Stimulated activated effector memory CD8-positive, alpha-beta T cell treated with anti-CD3 and anti-CD28 coated beads, Interleukin-12 subunit alpha, Interleukin-12 subunit beta, amount 100 ng/mL, for 72 hours (primary cell): ENCODE results near the gene SETBP1.
A peak's percentile ranks its signal among the peaks of the same experiment; 100 is the strongest.
"Not testable (repeated sequence)": the region's sequence is repeated elsewhere in the genome, so short reads cannot be mapped to it uniquely, and the experiment has no call there.

Source experiments
- ATAC-seq: fragments of 150-1000 bp; cut with Tn5 transposase; 2 replicates; pipeline ENCODE4 v1.10.0; 2021
- DNase-seq, 2 donors: peaks; one replicate each; pipeline ENCODE4 v3.0.0; 2021 to 2022; ENCODE audit warnings: low spot score in 2 of 2
- H3K27ac Mint-ChIP-seq: one replicate; pipeline ENCODE4 v1.8.0; 2022; ENCODE audit warnings: mild to moderate bottlenecking, mixed read lengths
- H3K36me3 Mint-ChIP-seq: one replicate; pipeline ENCODE4 v1.8.0; 2022; ENCODE audit warnings: mild to moderate bottlenecking, mixed read lengths
- H3K4me1 Mint-ChIP-seq: one replicate; pipeline ENCODE4 v1.8.0; 2022; ENCODE audit warnings: mixed read lengths
- H3K4me3 Mint-ChIP-seq: one replicate; pipeline ENCODE4 v1.8.0; 2022; ENCODE audit warnings: mild to moderate bottlenecking, mixed read lengths
- H3K9me3 Mint-ChIP-seq: one replicate; pipeline ENCODE4 v1.8.0; 2022; ENCODE audit warnings: mixed read lengths

SETBP1 gene

DNA sequence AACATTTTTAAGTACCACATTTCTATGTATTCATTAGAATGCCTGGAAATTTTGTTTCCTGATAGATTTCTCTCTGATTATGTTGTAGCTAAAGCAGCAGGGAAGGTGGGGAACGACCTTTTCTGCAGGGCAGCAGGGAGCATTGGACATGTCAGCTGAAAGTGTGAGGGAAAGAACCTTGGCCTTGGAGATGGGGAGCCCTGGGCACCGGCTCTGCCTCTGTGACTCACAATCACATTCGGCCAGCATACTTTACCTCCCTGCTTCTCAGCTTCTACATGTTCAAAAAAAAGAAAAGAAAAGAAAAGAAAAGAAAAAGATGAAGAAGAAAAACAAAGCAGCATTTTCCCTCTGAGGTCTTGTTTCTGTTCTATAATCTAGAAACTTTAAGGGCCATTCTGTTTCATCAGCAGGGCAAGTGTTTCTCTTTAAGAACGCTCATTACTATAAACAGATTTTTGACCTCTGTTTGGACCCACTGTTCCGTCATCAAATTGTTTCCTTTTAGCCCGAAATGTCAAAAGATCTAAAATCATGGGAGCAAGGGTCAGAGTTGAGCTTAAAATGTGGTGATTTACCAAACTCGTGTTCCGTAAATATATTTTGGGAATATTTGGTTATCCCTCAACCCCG is 27.9 kb downstream of the SETBP1 start:
- H3K27ac Mint-ChIP-seq: peak overlapping the region; percentile 81
- DNase-seq: no peak
- no peak overlapping the region for H3K4me3 Mint-ChIP-seq
- peaks cover 56% of the 10 kb centered on the region for H3K4me1 Mint-ChIP-seq
- ATAC-seq: no peak
- peaks cover 64% of the 10 kb centered on the region for H3K36me3 Mint-ChIP-seq
- H3K9me3 Mint-ChIP-seq: no peaks in the 10 kb centered on the region

DNA sequence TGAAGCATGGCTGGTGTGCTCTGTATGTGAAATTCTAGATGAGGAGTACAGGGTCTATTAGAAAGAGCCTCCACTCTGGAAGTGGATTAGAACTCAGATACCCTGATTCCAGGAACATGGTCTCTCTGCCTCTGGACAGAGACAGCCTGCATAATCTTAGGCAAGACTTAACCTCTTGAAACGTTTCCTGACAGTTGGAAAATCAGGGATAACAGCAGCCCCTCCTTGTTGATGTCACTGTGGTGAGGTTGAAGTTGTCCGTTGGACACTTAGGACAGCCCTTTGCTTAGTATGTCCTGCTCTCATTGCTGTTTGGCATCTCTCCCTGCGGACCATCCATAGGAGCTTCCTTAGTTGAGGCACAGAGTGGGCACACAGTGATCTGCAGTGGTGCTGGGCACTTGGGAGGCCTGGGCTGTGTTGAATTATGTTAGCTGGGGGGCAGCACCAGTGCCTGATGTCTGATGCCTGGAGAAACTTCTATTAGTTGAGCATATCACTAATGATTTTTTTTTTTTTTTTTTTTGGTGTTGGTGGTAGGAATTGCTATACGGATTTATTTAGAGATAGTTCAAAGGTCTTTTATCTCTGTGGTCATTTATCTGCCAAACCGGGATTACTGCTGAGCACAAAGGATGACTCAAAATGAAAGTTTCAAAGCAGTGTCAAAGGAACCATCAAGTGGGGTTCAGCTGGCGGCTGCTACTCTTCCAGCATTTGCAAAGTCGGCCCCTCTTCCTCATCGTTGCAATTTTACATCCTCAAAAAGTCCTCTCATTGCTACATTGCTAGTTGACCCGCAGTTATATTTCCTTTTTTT is 28.8 kb downstream of the SETBP1 start:
- peak; percentile 74 for ATAC-seq
- H3K36me3 Mint-ChIP-seq: peaks cover 63% of the 10 kb centered on the region
- no peaks in the 10 kb centered on the region for H3K9me3 Mint-ChIP-seq
- H3K27ac Mint-ChIP-seq: peak overlapping the region; percentile 81
- peaks cover 50% of the 10 kb centered on the region for H3K4me1 Mint-ChIP-seq
- peak overlapping the region; percentile 25 for H3K4me3 Mint-ChIP-seq
- no peak for DNase-seq

DNA sequence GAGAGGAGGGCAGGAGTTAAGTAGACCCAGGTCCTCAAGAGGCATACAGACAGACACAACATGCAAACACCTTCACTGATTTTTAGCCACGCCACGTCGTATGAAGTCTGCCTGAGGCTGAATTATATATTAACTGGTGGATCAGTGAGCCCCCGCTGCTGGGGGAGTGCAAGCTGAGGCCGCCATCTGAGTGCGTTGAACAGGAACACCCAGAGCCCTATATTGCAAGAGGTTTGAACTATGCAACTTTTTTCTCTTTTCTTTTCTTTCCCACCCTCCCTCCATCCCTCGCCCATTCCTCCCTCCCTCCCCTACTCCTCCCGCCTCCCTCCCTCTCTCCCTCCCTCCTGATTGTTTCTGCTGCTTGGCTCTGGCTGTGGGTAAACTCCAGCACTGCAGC is 30.2 kb downstream of the SETBP1 start:
- Mint-ChIP-seq H3K36me3 (peaks cover 55% of the 10 kb centered on the region), H3K9me3 (no peaks in the 10 kb centered on the region), H3K27ac (no peak overlapping the region), H3K4me1 (peaks cover 61% of the 10 kb centered on the region), H3K4me3 (no peak overlapping the region)
- DNase-seq: no peak
- no peak for ATAC-seq

DNA sequence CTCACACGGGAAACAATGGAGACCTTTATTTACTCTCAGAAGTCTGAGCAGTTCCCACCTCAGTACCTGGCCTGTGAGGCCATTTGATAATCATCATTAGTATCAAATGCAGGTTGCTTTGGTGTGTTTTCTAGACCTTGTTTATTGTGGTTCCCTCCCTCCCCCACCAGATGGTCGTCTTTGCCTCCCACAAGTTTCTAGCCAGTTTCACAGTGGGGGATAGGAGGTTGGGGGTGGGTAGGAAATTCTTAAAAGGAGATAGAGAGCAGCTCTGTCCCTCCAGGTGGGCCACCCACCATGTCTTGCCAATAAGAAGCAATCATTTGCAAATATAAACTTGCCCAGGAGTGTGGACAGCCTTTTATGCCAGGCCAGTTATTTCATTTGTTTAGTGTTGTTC is 31.3 kb downstream of the SETBP1 start:
- no peak for DNase-seq
- Mint-ChIP-seq H3K27ac (peak overlapping the region; percentile 20), H3K4me3 (no peak overlapping the region), H3K36me3 (peaks cover 53% of the 10 kb centered on the region), H3K4me1 (peaks cover 72% of the 10 kb centered on the region), H3K9me3 (no peaks in the 10 kb centered on the region)
- no peak for ATAC-seq

DNA sequence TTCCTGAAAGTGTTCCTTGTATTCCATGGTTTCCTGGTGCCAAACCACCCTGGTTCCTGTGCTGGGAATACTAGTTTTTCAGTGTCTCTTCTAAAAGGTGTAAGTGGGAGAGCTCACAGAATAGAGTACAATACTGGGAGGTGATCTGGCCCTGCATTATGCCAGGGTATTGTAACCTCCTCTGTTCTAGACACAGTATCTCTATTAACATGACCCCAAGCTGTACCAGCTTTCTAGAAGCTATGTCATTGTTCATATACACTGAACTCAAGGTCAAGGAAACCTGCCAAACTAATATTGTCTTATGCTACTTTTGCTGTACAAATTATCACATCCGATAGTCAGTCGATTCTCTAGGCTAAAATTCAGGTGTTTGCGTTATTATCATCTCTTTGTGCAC is 32.7 kb downstream of the SETBP1 start:
- H3K4me3 Mint-ChIP-seq: no peak overlapping the region
- H3K27ac Mint-ChIP-seq: no peak overlapping the region
- H3K36me3 Mint-ChIP-seq: peaks cover 55% of the 10 kb centered on the region
- H3K9me3 Mint-ChIP-seq: no peaks in the 10 kb centered on the region
- H3K4me1 Mint-ChIP-seq: peaks cover 75% of the 10 kb centered on the region
- ATAC-seq: no peak
- no peak for DNase-seq

DNA sequence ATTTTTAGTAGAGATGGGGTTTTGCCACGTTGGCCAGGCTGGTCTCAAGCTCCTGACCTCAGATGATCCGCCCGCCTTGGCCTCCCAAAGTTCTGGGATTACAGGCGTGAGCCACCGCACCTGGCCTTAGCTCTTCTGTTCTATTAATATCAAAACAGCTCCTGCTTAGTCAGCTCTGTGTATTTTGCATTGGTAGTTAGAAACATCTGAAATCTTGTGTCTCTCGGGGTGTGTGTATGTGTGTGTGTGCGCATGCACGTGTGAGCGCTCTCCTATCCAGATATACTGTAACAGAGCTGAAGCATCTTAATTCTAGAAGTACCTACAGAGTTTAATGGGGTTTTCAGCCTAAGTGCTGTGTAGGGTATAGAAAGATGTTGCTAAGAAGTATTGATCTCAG is 33.7 kb downstream of the SETBP1 start:
- Mint-ChIP-seq H3K9me3 (no peaks in the 10 kb centered on the region), H3K27ac (no peak overlapping the region), H3K4me1 (peaks cover 73% of the 10 kb centered on the region), H3K4me3 (no peak overlapping the region), H3K36me3 (peaks cover 55% of the 10 kb centered on the region)
- ATAC-seq (no peak), DNase-seq (no peak)

DNA sequence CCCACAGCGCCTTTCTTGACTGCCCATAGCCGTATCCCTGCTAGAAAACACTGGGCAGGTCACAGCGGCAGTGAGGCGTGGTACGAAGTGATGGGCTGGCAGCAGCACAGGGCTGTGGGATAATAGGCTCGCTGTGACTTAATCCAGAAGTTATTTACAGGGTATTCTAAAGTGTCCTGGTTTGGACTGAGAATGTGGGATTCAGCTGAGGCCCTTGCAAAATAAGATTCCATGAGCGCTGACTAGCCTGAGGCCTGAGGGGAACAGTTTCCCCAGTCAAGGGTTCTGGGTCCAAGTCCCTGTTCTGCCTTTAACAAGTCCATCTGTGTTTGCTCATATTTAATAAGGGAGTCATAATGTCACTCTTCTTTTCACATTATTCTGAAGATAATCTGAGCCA is 34.6 kb downstream of the SETBP1 start:
- no peak overlapping the region for H3K4me3 Mint-ChIP-seq
- peaks cover 49% of the 10 kb centered on the region for H3K36me3 Mint-ChIP-seq
- DNase-seq (no peak), ATAC-seq (no peak)
- H3K9me3 Mint-ChIP-seq: no peaks in the 10 kb centered on the region
- H3K4me1 Mint-ChIP-seq: peaks cover 67% of the 10 kb centered on the region
- peak overlapping the region; percentile 62 for H3K27ac Mint-ChIP-seq

DNA sequence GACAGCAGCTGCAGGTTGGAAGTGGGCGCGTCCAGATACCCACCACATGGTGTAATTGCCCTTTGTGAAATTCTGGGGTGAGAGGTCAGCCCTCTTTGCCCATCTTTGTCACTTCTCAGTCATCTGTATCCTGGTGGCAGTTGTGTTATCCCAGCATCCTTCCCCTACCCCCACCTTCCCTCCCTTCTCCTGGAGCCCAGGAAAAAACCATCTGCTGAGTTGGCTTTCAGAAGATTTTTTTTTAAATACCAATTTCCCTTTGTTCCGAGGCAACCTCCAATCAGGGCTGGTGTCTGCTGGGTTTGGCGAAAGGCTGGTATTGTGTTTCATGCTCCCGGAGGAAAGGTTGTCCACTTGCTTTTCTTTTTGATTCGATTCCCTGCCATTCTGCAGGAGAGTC is 35.2 kb downstream of the SETBP1 start:
- ATAC-seq: no peak
- DNase-seq: no peak
- peaks cover 72% of the 10 kb centered on the region for H3K4me1 Mint-ChIP-seq
- H3K4me3 Mint-ChIP-seq: no peak overlapping the region
- H3K9me3 Mint-ChIP-seq: no peaks in the 10 kb centered on the region
- H3K27ac Mint-ChIP-seq: peak overlapping the region; percentile 62
- H3K36me3 Mint-ChIP-seq: peaks cover 47% of the 10 kb centered on the region

DNA sequence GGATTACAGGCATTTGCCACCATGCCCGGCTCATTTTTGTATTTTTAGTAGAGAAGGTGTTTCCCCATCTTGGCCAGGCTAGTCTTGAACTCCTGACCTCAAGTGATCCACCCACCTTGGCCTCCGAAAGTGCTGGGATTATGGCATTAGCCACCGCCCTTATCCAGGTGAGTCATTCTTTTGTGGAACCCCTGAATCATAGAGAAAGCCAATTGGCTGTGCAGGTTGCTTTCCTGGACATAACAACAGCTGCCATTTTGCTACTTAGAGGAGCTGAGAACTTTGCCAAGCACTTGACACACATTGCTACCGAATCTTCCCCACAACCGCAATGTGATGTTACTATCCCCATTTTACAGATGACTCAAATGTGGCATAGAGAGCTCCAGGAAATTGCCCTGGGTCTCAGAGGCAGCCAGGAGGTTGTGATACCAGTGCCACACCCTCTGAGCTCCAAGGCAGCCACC is 36.0 kb downstream of the SETBP1 start:
- H3K4me1 Mint-ChIP-seq: peaks cover 75% of the 10 kb centered on the region
- H3K27ac Mint-ChIP-seq: peak overlapping the region; percentile 62
- H3K9me3 Mint-ChIP-seq: no peaks in the 10 kb centered on the region
- ATAC-seq (peak; percentile 94), DNase-seq (peak in 1 of 2 donors; percentile 75)
- H3K36me3 Mint-ChIP-seq: peaks cover 44% of the 10 kb centered on the region
- peak overlapping the region; percentile 52 for H3K4me3 Mint-ChIP-seq

DNA sequence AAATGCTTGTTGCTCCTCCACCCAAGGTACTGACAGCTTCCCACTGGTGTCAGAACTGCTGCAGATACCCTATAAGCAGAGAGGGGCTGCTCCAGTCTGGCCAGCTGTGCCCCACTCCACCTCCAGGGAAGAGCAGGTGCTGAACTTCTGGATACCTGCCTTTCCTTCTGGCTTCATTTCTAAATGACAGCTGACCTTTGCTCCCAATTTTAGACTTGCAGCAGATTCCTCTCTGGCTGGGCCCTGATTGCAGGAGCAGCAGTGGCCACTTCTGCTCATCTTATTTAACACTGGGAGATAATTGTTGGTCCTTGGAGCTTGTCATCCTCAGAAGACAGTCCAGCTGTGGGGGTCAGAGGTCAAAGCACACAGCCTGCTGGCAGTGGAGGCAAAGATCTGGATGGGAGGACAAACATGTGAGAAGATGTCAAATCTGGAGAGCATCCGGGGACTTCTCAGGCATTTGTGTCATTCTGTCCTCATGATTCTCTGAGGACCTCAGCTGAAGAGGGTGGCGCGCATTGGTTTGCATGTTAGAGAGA is 38.9 kb downstream of the SETBP1 start:
- Mint-ChIP-seq H3K4me3 (no peak overlapping the region), H3K27ac (no peak overlapping the region), H3K36me3 (peaks cover 25% of the 10 kb centered on the region), H3K9me3 (no peaks in the 10 kb centered on the region), H3K4me1 (peaks cover 89% of the 10 kb centered on the region)
- ATAC-seq: no peak
- no peak for DNase-seq

DNA sequence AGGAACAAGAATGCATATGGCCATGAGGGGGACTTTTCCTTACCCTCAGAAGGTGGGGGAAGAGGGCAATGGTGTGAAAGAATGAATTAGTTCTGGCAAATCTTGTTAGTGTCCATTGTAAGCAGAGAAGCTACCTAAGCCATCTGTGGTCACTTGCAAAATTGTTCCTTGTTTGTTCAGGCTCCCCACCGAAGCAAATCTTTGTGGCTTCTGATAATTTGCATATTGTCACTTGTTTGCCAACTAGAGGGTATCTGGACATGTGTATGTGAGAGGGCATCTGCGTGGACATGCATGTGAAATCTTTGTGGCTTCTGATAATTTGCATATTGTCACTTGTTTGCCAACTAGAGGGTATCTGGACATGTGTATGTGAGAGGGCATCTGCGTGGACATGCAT is 41.1 kb downstream of the SETBP1 start:
- Mint-ChIP-seq H3K36me3 (peaks cover 37% of the 10 kb centered on the region), H3K4me1 (peaks cover 86% of the 10 kb centered on the region)
- not testable (repeated sequence) for H3K4me3 Mint-ChIP-seq, ATAC-seq, DNase-seq, H3K27ac Mint-ChIP-seq, H3K9me3 Mint-ChIP-seq

DNA sequence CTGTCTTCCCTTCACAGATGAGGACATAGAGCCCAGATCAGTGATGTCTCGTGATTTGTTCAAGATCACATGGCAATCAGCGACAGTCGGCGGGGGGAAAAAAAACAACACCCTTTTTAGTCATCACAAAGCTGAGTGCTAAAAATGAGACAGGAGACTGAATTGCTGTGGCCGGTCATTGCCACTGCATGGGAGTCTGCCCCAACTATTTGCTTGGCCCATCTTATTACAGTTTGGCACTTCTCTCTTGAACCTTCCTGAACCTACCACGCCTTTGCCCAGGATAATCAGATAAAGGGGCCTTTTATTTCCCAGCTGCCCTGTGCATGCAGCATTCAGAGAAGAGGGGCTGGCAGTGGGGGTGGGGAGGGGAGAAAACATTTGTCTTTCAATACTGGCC is 42.7 kb downstream of the SETBP1 start:
- peak overlapping the region; percentile 65 for H3K4me3 Mint-ChIP-seq
- peaks cover 86% of the 10 kb centered on the region for H3K4me1 Mint-ChIP-seq

DNA sequence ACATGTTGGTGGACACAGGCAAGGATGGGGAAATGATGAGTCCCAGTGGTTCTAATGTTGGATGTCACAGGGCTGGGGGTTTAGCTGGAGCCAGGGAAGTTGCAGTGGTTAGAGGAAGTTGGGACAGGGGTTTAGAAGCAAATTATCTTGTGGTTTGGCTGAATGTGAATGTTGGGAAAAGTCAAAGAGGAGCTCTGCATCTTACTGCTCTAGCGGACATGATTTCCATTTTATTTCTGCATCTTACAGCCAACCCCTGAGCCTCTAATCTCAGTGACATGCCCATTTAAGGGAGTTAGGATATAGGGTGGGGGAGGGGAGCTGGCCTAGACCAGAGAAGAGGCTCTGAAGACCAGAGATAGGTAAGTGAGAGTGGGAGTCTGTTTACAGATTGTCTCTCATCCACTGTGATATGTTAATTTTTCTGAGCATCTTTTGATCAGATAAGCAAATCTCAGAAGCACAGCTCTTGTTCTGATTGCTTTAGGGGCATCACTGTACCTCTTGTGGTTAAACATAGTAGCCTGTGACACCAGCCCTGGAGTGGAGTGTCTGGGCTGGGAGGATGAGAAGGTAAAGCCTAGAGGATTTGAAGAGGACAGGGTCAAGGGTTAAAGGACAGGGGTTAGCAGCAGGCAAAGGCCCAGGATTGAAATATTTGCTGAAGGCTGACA is 43.6 kb downstream of the SETBP1 start:
- no peaks in the 10 kb centered on the region for H3K9me3 Mint-ChIP-seq
- H3K27ac Mint-ChIP-seq: peak overlapping the region; percentile 87
- peaks cover 28% of the 10 kb centered on the region for H3K36me3 Mint-ChIP-seq
- ATAC-seq (peak; percentile 61), DNase-seq (peak in 1 of 2 donors; percentile 60)
- peaks cover 86% of the 10 kb centered on the region for H3K4me1 Mint-ChIP-seq
- H3K4me3 Mint-ChIP-seq: peak overlapping the region; percentile 65

More for the DNA sequence above, 42.7 kb downstream of the SETBP1 start:
- Mint-ChIP-seq H3K36me3 (peaks cover 28% of the 10 kb centered on the region), H3K27ac (peak overlapping the region; percentile 87), H3K9me3 (no peaks in the 10 kb centered on the region)
- ATAC-seq (peak; percentile 39), DNase-seq (peak in 1 of 2 donors; percentile 66)

DNA sequence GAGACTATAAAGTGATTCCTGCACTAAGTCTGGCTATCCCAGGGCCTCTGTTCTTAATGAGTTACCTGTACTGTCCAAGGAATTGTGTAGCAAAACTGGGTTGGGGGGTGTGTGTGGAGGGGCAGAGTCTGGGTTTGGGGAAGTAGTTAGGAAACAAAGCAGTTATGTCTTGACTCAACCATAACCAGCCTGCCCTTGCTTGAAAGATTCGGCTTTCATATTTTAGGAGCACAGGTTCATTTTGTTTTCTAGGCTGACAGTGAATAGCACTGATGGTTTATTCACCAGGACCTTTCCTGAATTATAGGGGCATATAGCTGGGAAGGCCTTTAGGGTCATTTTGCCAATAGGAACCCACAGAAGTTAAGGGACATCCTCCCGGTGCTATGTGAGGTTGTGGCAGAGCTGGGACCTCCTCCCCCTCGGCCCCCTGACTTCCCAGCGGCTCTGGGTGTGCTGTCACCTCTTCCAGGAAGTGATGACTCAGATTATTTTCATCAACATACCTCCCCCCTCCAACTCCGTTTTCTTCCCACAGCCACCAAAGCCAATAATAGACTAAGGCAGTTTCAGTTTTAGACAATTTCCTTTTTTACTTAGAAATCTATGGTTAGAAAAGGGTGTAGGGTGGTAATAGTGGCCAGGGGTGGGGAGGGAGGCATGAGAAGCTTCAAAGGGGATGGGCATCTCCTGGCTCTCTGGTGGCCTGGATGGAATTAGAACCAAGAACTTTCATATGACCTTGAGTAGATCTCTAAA is 44.8 kb downstream of the SETBP1 start:
- Mint-ChIP-seq H3K27ac (peak overlapping the region; percentile 87), H3K36me3 (peaks cover 30% of the 10 kb centered on the region), H3K4me1 (peaks cover 93% of the 10 kb centered on the region), H3K4me3 (peak overlapping the region; percentile 65), H3K9me3 (no peaks in the 10 kb centered on the region)
- ATAC-seq (peak; percentile 80), DNase-seq (peak; percentile 50 to 87)

DNA sequence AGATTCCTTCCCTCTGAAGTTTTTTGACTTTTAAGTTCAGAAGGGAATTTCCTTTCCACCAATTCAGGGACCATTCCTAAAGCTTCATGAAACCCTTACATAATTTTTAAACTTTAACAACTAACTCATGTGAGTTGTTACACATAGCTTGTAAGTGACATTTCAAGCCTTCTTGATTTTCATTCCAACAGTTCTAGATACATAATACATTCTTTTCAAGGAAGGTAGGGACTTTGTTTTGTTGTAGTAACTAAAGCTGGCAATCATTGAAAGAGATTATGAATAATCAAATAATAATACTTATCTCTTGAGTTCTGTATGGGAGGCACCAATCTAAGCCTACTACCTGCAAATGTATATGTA is 45.4 kb downstream of the SETBP1 start:
- DNase-seq (no peak), ATAC-seq (no peak)
- Mint-ChIP-seq H3K9me3 (no peaks in the 10 kb centered on the region), H3K4me1 (peaks cover 93% of the 10 kb centered on the region), H3K36me3 (peaks cover 33% of the 10 kb centered on the region), H3K27ac (peak overlapping the region; percentile 87), H3K4me3 (peak overlapping the region; percentile 65)
